Endodermal cell (in vitro differentiated cells): ENCODE data around the gene PSMG1. TPM values are rescaled to one million over a fixed set of nuclear protein-coding genes. Genes with fewer than 3 reads are reported as not detected.

ENCODE experiments used
- DNase-seq: peaks from one replicate; pipeline ENCODE4 v3.0.0-alpha.2; 2017
- H3K27ac ChIP-seq: 2 replicates; pipeline ENCODE4 v1.5.1; 2013; ENCODE audit warnings: mild to moderate bottlenecking, low read depth, low read length, moderate library complexity
- H3K27me3 ChIP-seq: 2 replicates; pipeline ENCODE4 v1.6.1; 2013; ENCODE audit warnings: mild to moderate bottlenecking, low read length, moderate library complexity; ENCODE audit not compliant: insufficient read depth, control insufficient read depth, poor library complexity, severe bottlenecking
- H3K36me3 ChIP-seq: 2 replicates; pipeline ENCODE4 v1.7.0; 2013; ENCODE audit warnings: mild to moderate bottlenecking, low read length, moderate library complexity; ENCODE audit not compliant: control insufficient read depth, insufficient read depth
- H3K4me1 ChIP-seq: one replicate; pipeline ENCODE4 v1.7.0; 2013; ENCODE audit warnings: low read length; ENCODE audit not compliant: control insufficient read depth, insufficient read depth
- H3K4me3 ChIP-seq: 2 replicates; pipeline ENCODE4 v1.5.1; 2013; ENCODE audit warnings: mild to moderate bottlenecking, low read length, moderate library complexity
- H3K9ac ChIP-seq: 2 replicates; pipeline ENCODE4 v1.6.1; 2013; ENCODE audit warnings: mild to moderate bottlenecking, low read length, moderate library complexity; ENCODE audit not compliant: poor library complexity, severe bottlenecking; ENCODE audit errors: extremely low read depth
- H3K9me3 ChIP-seq: 2 replicates; pipeline ENCODE4 v1.6.1; 2013; ENCODE audit warnings: mild to moderate bottlenecking, low read length, moderate library complexity; ENCODE audit not compliant: control insufficient read depth
- H3K27ac Mint-ChIP-seq: 2 replicates; pipeline ENCODE4 v1.8.0; 2020; ENCODE audit warnings: mixed read lengths
- H3K27me3 Mint-ChIP-seq: 2 replicates; pipeline ENCODE4 v1.8.0; 2021; ENCODE audit warnings: mild to moderate bottlenecking, mixed read lengths; ENCODE audit not compliant: insufficient read depth
- H3K36me3 Mint-ChIP-seq: 2 replicates; pipeline ENCODE4 v1.8.0; 2020; ENCODE audit warnings: low read depth, mixed read lengths
- H3K4me1 Mint-ChIP-seq: 2 replicates; pipeline ENCODE4 v1.8.0; 2020; ENCODE audit warnings: mixed read lengths
- H3K4me3 Mint-ChIP-seq: 2 replicates; pipeline ENCODE4 v1.8.0; 2020; ENCODE audit warnings: mild to moderate bottlenecking, moderate library complexity, mixed read lengths
- H3K9me3 Mint-ChIP-seq: 2 replicates; pipeline ENCODE4 v1.8.0; 2020; ENCODE audit warnings: mild to moderate bottlenecking, mixed read lengths
- CTCF ChIP-seq: fragments of 200-600 bp; sonication (generic); conservative IDR thresholded peaks from 2 replicates; pipeline ENCODE4 v1.5.0; 2021; ENCODE audit warnings: antibody characterized with exemption, mild to moderate bottlenecking
- WGBS, 2 experiments: methylation state at CpG; one replicate each; pipeline versions ENCODE4 v1.1.5 to v1.1.7; 2013; ENCODE audit warnings: missing lambda C conversion rate in 2 of 2, mixed read lengths in 1 of 2; ENCODE audit not compliant: insufficient coverage in 1 of 2, insufficient read length in 1 of 2; 5-methylcytosine and 5-hydroxymethylcytosine counted together
- total RNA-seq, 2 donors: library from RNA; stranded (reverse); fragmentation: NEBNext Ultra II Directional in 1 of 2; extraction: Animal tissue kit (Norgen Biotek cat#: 25700) in 1 of 2; gene quantifications; 2 replicates in 1 of 2; 3 replicates in 1 of 2; pipeline ENCODE4 v1.2.1, GENCODE V29; 2021

PSMG1 gene
- total RNA-seq, 2 donors from 2014 or later = 47.3 to 52.6 TPM

GRCh38 chr21:39176271-39176709 lies 7.0 kb downstream of the PSMG1 start:
- no peaks in the 10 kb centered on the region for H3K27me3 Mint-ChIP-seq
- peaks cover 6% of the 10 kb centered on the region for H3K27me3 ChIP-seq
- H3K9me3 ChIP-seq = no peaks in the 10 kb centered on the region
- no peak overlapping the region for H3K9ac ChIP-seq
- peaks cover 42% of the 10 kb centered on the region for H3K36me3 Mint-ChIP-seq
- no peak for TF ChIP-seq CTCF
- no peaks in the 10 kb centered on the region for H3K9me3 Mint-ChIP-seq
- H3K36me3 ChIP-seq = peaks cover 62% of the 10 kb centered on the region
- no peak overlapping the region for H3K27ac ChIP-seq
- no peak overlapping the region for H3K4me3 ChIP-seq
- WGBS, 2 experiments = 43 to 60% methylated on average over 2 to 3 of the region's 3 CpGs
- H3K4me3 Mint-ChIP-seq = no peak overlapping the region
- H3K27ac Mint-ChIP-seq = no peak overlapping the region
- no peak for DNase-seq
- peaks cover 4% of the 10 kb centered on the region for H3K4me1 ChIP-seq
- peaks cover 18% of the 10 kb centered on the region for H3K4me1 Mint-ChIP-seq

- 87 to 94% methylated on average over 9 to 10 of the region's 10 CpGs for WGBS, 2 experiments
- H3K27ac Mint-ChIP-seq = no peak overlapping the region
- DNase-seq = no peak
- no peak for TF ChIP-seq CTCF
- no peak overlapping the region for H3K27ac ChIP-seq
- H3K4me1 ChIP-seq = peaks cover 4% of the 10 kb centered on the region
- H3K4me3 ChIP-seq = no peak overlapping the region
- no peaks in the 10 kb centered on the region for H3K9me3 ChIP-seq
- no peak overlapping the region for H3K9ac ChIP-seq
- peaks cover 46% of the 10 kb centered on the region for H3K36me3 Mint-ChIP-seq
- no peaks in the 10 kb centered on the region for H3K9me3 Mint-ChIP-seq
- peaks cover 6% of the 10 kb centered on the region for H3K27me3 ChIP-seq
- no peaks in the 10 kb centered on the region for H3K27me3 Mint-ChIP-seq
- H3K36me3 ChIP-seq = peaks cover 67% of the 10 kb centered on the region
- H3K4me3 Mint-ChIP-seq = no peak overlapping the region
- H3K4me1 Mint-ChIP-seq = peaks cover 18% of the 10 kb centered on the region
Observed at GRCh38 chr21:39175665-39176064, 7.6 kb downstream of the PSMG1 start.

- H3K9me3 ChIP-seq = no peaks in the 10 kb centered on the region
- TF ChIP-seq CTCF = peak; percentile 75
- H3K27me3 Mint-ChIP-seq = no peaks in the 10 kb centered on the region
- peaks cover 4% of the 10 kb centered on the region for H3K4me1 ChIP-seq
- no peak overlapping the region for H3K4me3 ChIP-seq
- 88% methylated on average over 4 of the region's 4 CpGs; no CpG with 5 or more reads in 1 of the 2 experiments for WGBS, 2 experiments
- H3K9ac ChIP-seq = no peak overlapping the region
- H3K27me3 ChIP-seq = peaks cover 6% of the 10 kb centered on the region
- no peak for DNase-seq
- H3K4me1 Mint-ChIP-seq = peaks cover 18% of the 10 kb centered on the region
- peaks cover 62% of the 10 kb centered on the region for H3K36me3 ChIP-seq
- no peak overlapping the region for H3K27ac ChIP-seq
- H3K36me3 Mint-ChIP-seq = peaks cover 43% of the 10 kb centered on the region
- no peak overlapping the region for H3K4me3 Mint-ChIP-seq
- no peak overlapping the region for H3K27ac Mint-ChIP-seq
- H3K9me3 Mint-ChIP-seq = no peaks in the 10 kb centered on the region
Observed at GRCh38 chr21:39175154-39175553, 8.1 kb downstream of the PSMG1 start.
